ENCODE results near the gene CPT1B.

The CPT1B gene

DNA sequence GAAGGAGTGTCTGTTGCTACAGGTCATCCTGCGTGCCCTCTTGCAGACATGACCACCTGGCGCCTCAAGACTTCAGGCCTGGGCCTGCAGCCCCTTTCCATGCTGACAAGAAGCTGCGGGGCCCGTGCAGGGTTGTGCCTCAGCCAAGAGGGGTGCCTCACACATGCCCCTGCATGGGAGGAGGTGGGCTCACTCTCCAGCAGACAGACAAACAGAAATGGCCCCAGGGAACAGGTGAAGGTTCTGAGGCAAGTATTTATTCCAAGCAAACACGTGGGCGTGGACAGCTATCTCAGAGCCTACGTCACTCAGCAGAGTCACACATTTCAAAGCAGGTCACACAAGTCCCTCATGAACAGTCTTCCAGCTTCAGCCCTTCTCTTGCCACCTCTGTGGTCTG is 9.6 kb downstream of the CPT1B start:
- no peak for DNase-seq

DNA sequence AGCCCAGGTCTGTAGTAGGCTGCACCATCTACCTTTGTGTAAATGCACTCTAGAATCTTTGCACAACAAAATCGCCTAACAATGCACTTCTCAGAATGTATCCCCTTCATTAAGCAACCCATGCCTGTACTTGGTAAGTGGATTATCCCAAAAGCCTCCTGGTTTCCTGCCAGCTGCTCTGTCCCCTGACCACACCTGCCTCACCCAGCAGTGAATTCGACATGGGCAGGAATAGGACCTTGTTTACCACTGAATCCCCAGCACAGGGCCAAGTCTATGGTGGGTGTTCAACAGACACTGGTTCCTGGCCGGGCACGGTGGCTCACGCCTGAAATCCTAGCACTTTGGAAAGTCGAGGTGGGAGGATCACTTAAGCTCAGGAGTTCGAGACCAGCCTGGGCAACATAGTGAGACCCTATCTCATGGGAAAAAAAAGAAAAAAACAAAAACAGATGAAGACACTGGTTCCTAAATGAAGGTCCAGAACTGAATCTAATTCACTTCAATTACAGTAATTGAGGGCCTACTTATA is 10.4 kb downstream of the CPT1B start:
- no peak for DNase-seq

DNA sequence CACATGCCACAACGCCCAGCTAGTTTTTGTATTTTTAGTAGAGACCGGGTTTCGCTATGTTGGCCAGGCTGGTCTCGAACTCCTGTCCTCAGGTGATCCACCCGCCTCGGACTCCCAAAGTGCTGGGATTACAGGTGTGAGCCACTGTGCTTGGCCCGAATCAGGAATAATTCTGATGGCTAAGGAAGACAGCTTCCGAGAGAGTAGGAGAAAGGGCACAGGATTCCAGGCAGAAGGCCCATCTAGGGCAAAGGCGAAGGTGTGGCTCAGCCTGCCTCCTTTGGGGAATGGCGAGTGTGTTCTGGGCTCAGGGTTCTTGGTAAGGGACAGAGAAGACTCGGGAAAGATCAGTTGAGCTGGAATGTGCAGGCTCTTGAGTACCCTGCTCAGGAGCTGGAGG is 13.9 kb downstream of the CPT1B start:
- DNase-seq, result no peak

- DNase-seq, result no peak
Observed at GRCh38 chr22:50563413-50564160, 14.6 kb downstream of the CPT1B start.

DNA sequence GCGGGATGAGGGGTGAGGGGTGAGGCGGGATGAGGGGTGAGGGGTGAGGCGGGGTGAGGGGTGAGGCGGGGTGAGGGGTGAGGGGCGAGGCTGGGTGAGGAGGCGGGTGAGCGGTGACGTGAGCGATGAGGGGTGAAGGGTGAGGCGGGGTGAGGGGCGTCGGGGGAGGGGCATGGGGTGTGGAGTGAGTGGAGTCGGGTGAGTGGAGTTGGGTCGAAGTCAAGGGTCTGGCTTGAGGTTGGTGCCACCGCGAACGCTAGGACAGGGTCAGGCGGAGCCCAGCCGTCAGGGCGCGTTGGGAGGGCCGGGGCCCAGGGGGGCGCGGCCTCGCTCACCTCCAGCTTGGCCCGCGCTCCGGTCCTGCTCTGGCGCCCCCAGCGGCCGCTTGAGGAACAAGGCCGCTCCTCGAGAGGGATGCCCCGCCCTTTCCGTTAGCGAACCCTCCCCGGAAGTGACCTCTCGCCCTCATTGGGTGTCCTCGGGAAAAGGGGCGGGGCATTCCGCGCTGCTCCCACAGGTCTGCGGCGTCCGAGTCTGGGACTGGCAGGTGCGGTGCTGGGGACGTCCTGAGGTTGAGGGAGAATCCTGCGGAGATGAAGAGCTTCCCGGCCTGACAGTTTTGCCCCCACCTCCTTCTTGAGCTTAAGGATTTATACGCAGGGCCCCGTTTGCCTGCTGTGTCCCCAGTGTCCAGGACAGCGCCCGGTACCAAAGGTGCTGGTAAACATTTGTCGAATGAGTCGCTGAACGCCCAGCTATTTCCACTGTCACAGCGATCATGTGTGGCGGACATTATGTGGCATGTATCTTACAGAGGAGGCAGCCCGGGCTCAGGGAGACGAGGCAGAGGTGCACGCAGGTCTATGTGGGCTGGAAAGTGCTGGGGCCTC is 15.5 kb downstream of the CPT1B start, which contains the start of gene SYCE3:
Gene SYCE3 (minus strand): TSS at position 397 of the 890 bp plus-strand sequence. CDS start 6,514 bp downstream, outside the sequence.
- peak; percentile 97 to 98 for DNase-seq

DNA sequence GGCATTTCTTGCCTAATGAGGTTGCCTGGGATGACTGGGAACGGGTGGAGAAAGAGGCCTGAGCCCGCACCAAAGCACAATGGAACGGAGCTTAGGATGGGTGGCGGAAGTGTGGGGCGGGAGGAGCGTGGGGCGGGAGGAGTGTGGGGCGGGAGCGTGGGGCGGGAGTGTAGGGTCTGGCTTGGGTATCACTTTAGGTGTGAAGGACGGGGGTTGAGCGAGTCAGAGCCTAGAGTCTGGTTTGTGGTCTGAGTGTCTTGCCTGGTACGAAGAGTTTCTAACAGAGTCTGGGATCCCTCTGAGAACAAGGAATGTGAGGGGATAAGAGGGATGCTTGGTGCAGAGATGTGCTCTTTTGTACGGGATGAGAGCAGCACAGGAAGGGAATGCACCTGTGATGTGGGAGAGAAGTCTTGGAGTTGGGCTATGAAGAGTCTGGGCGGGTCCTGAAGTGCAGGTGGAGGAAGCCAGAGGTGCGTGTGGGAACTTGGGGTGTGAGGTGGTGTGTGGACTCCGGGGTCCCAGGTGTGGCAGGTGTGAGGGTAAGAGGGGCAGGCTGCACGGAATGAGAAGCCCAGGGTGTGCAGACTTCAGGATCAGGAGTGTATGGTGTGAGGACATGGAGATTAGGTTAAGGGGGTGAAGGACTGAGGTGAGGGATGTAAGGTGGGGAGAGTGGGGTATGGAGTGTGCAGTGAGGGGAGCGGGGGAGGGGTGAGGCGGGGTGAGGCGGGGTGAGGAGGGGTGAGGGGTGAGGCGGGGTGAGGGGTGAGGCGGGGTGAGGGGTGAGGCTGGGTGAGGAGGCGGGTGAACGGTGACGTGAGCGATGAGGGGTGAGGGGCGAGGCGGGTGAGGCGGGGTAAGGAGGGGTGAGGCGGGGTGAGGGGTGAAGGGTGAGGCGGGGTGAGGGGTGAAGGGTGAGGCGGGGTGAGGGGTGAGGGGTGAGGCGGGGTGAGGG is 16.5 kb downstream of the CPT1B start:
- DNase-seq, result no peak

DNA sequence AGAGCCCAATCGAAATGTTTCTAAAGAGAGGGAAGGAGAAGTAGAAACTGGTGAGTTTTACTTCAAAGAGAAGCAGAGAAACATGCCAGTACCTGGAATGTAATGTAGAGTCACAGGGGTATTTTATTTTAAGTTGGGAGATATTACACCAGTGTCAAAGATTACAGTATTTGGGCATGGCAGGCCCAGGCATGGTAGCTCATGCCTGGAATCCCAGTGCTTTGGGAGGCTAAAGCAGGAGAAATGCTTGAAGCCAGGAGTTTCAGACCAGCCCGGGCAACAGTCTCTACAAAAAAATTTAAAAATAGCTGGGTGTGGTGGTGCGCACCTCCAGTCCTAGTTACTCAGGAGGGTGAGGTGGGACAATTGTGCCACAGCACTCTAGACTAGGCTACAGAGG is 18.2 kb downstream of the CPT1B start:
- no peak for DNase-seq

- no peak for DNase-seq
Observed at GRCh38 chr22:50556703-50557102, 21.5 kb downstream of the CPT1B start.

GRCh38 chr22:50553310-50553709 is 24.9 kb downstream of the CPT1B start:
- no peak for DNase-seq

DNA sequence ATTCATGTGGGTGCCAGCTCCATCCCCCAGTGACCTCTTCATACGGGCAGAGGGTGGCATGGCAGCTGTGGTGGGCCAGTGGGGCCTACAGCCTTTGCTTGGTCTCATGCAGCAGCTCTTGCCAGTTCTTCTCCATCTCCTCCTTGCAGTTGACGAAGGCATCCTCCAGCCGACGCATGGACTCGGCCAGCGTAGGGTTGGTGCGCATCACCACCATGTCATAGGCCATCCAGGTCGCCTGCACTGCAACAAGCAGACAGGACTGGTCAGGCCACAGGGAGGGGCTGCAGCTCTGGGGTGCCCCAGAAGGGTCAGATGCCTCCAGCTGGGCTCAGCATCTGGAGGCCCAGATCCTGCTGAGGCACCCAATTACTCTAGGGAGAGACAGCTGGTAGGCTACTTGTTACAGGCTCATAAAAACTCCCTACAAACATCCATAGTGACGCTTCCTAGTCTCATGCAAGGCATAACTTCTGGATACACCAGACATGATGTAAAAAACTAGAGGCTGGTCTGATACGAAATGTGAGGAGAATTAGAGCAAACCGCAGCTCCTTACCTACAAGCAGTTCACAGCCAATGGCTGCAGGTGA is 27.0 kb downstream of the CPT1B start:
- no peak for DNase-seq

DNA sequence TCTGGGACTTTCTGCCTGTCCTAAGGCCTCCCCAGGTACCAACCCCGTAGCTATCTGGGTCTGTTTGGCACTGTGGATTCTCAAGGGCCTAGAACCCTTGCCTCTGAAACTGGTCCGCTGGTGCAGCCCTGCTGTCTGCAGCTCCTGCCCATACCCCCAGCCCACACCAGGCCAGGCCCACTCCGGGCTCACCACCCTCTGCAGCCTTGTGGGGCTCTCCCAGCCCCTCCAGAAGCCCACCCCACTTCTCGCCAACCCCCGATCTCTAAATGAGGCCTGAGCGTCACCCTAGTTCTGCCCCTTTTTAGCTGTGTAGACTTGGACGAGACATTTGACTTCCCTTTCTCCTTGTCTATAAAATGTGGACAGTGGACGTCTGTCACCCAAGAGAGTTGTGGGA is 27.8 kb downstream of the CPT1B start:
- no peak for DNase-seq

DNA sequence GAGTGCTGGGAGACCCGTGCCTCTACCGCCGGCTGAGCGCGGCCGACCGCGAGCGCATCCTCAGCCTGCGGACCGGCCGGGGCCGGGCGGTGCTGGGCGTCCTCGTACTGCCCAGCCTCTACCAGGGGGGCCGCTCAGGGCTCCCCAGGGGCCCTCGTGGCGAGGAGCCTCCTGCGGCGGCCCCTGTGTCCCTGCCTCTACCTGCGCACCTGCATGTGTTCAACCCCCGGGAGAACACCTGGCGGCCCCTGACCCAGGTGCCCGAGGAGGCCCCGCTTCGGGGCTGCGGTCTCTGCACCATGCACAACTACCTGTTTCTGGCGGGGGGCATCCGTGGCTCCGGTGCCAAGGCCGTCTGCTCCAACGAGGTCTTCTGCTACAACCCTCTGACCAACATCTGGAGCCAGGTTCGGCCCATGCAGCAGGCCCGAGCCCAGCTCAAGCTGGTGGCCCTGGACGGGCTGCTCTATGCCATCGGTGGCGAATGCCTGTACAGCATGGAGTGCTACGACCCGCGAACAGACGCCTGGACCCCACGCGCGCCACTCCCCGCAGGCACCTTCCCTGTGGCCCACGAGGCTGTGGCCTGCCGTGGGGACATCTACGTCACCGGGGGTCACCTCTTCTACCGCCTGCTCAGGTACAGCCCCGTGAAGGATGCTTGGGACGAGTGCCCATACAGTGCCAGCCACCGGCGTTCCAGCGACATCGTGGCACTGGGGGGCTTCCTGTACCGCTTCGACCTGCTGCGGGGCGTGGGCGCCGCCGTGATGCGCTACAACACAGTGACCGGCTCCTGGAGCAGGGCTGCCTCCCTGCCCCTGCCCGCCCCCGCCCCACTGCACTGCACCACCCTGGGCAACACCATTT is 29.1 kb downstream of the CPT1B start:
- DNase-seq, result no peak

DNA sequence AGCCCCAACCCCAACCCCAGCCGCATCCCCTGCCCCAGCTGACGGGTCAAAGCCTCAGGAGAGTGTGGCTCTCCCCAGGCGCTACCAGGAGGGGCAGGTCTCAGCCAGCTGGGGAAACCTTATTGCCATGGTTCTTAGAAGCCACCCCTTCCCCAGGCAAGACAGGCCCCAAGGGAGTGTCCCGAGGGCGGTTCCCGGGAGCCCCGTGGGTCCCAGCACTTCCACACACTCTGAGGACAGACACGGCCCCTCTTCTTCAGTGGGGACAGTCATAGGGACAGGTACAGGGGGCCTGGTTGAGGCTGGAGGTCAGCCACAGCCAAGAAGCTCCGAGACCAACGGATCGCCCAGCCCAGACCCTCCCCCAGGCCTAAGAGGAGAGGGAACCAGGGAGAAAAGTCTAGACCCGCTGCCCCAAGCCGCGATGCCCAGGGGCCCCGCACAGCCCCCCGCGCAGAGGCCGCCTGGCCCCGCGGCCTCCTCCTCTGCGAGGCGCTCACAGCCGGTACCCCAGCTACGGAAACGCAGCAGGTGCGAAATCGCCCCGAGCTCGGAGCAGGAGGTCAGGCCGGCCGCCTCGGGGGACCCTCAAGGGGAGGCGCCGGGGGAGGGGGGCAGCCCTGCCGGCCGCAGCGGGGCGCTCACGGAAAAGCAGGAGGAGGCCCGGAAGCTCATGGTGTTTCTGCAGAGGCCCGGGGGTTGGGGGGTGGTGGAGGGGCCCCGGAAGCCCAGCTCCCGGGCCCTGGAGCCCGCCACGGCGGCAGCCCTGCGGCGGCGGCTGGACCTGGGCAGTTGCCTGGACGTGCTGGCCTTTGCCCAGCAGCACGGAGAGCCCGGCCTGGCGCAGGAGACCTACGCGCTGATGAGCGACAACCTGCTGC is 29.9 kb downstream of the CPT1B start:
- peak in 1 of 2 donors; percentile 68 for DNase-seq

DNA sequence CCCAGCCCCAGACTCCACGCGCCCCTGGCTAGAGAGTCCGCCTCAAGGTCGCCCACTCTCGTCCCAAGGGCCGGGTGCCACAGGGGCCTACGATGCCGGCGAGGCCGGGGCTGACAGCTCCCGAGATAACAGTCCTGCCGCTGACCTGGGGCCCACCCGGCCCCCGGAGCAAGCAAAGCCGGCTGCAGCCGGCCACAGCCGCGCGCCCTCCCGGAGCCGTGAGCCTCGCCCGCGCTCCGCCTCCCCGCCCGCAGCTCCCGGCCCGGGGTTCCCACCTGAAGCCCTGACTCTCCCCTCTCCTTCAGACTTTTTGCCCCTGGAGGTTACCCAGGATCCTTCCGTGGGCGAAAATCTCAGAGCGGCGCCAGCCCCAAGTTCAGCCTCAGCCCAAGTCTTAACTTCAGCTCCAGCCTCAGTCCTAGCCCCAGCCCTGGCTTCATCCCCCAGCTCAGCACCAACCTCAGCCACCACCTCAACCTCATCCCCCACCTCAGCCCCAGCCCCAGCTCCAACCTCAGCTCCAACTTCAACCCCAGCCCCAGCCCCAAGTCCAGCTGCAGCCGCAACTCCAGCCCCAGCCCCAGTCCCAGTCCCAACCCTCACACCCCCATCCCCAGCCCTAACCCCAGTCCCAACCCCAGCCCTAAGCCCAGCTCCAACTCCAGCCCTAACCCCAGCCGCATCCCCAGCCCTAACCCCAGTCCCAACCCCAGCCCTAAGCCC is 30.8 kb downstream of the CPT1B start:
- no peak for DNase-seq

- no peak for DNase-seq
Observed at GRCh38 chr22:50546326-50547262, 31.6 kb downstream of the CPT1B start.

DNA sequence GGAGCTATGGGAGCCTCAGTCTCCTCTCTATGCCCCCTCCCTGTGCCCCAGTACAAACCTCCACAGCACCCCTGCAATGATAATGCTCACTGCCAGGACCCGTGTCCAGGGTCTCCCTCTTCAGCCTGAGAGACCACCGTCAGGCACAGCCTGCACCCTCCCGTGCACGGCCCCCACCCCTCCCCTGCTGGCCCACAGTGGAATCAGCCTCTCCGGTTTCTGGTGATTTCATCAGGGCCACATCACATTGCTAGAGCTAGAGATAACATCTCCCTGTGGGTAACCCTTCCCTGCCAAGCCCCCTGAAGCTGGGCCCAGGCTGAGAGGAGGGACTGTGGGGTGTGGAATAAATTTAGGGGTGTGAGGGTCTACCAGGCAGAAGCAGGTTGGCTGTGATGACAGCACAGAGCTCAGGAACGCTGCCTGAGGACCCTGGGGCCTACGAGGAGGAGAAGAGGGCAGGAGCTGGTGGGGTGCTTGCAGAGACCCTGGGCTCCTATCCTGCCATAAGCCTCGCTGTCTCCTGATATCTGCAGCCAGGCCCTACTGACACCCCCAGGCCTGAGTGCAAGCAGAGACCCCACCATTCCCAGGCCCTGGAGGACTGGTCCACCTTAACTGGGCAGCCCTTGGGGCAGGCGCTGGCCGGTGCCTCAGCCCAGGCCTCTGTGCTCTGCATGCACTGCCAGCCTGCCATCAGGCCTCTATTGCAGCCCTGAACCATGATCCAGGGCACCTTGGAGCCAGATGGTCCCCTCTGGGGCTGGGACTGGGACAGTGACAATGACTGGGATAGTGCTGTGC is 32.5 kb downstream of the CPT1B start, which contains the start of gene KLHDC7B:
Gene KLHDC7B (plus strand): TSS at position 378 of the 804 bp plus-strand sequence. CDS start 345 bp downstream, at position 723.
- DNase-seq, result no peak

DNA sequence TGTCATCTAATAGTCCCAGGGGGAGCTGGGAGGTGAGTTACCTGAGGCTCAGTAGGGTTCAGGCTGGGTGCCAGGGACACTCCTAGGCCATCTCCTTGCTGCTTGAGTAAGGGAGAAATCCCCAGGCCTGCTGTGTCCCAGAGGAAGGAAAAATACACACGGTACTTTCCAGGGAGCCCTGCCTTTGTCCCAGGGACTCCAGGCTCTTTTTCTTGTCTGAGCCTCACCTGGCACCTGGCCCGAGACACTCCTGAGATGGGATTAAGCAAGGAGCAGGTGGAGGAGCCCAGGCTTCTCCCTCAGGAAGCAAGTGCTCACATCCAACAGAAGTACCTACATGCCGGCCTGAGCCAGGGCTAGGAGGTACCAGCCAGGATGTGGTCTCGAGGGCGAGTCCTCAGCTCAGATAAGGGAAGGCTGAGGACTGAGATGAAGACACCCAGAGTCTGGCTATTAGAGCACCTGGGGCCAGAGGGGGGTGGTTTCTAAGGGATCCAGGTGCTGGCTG is 33.4 kb downstream of the CPT1B start:
- no peak for DNase-seq
